ENCODE results near the gene BMI1. TPM values are rescaled to one million over a fixed set of nuclear protein-coding genes. Genes with fewer than 3 reads are reported as not detected.

The BMI1 gene
- total RNA-seq, 4 donors from 2014 or later = 15.6 to 47.9 (median 17.6) TPM

- TF ChIP-seq POLR2A (IDR thresholded peaks at IDR 0.05) (no peak), CTCF (IDR thresholded peaks at IDR 0.05) (no peak)
Measured at GRCh38 chr10:22363305-22363704, 42.4 kb downstream of the BMI1 start.

GRCh38 chr10:22364407-22365140, 43.7 kb downstream of the BMI1 start:
- TF ChIP-seq CTCF (IDR thresholded peaks at IDR 0.05) = no peak
- no peak for TF ChIP-seq POLR2A (IDR thresholded peaks at IDR 0.05)
- H3K36me3 ChIP-seq = no peaks in the 10 kb centered on the region
- DNase-seq = no peak
- no peak overlapping the region for H3K27ac ChIP-seq
- H3K27me3 ChIP-seq = no peaks in the 10 kb centered on the region
- H3K4me1 ChIP-seq = no peaks in the 10 kb centered on the region
- no peaks in the 10 kb centered on the region for H3K9me3 ChIP-seq
- no peak overlapping the region for H3K4me3 ChIP-seq

More at GRCh38 chr10:22363305-22363704, 42.4 kb downstream of the BMI1 start:
- no peaks in the 10 kb centered on the region for H3K36me3 ChIP-seq
- H3K4me3 ChIP-seq = no peak overlapping the region
- no peaks in the 10 kb centered on the region for H3K27me3 ChIP-seq
- DNase-seq = no peak
- no peak overlapping the region for H3K27ac ChIP-seq
- no peaks in the 10 kb centered on the region for H3K4me1 ChIP-seq
- H3K9me3 ChIP-seq = no peaks in the 10 kb centered on the region

- DNase-seq = no peak
- Histone ChIP-seq H3K27ac (no peak overlapping the region), H3K4me3 (no peak overlapping the region), H3K4me1 (no peaks in the 10 kb centered on the region), H3K9me3 (no peaks in the 10 kb centered on the region), H3K36me3 (no peaks in the 10 kb centered on the region), H3K27me3 (no peaks in the 10 kb centered on the region)
- TF ChIP-seq POLR2A (IDR thresholded peaks at IDR 0.05) (no peak), CTCF (IDR thresholded peaks at IDR 0.05) (no peak)
Measured at GRCh38 chr10:22365233-22365632, 44.3 kb downstream of the BMI1 start.

- H3K27me3 ChIP-seq = no peaks in the 10 kb centered on the region
- no peak overlapping the region for H3K4me3 ChIP-seq
- no peaks in the 10 kb centered on the region for H3K9me3 ChIP-seq
- H3K27ac ChIP-seq = no peak overlapping the region
- TF ChIP-seq POLR2A (IDR thresholded peaks at IDR 0.05) = no peak
- TF ChIP-seq CTCF (IDR thresholded peaks at IDR 0.05) = no peak
- no peak for DNase-seq
- H3K36me3 ChIP-seq = no peaks in the 10 kb centered on the region
- H3K4me1 ChIP-seq = no peaks in the 10 kb centered on the region
Measured at GRCh38 chr10:22365644-22366434, 44.9 kb downstream of the BMI1 start.

- Histone ChIP-seq H3K4me1 (no peaks in the 10 kb centered on the region), H3K27ac (no peak overlapping the region), H3K9me3 (no peaks in the 10 kb centered on the region), H3K4me3 (no peak overlapping the region), H3K27me3 (no peaks in the 10 kb centered on the region), H3K36me3 (no peaks in the 10 kb centered on the region)
- no peak for DNase-seq
- TF ChIP-seq CTCF (IDR thresholded peaks at IDR 0.05) = no peak
- TF ChIP-seq POLR2A (IDR thresholded peaks at IDR 0.05) = no peak
Measured at GRCh38 chr10:22366435-22366703, 45.5 kb downstream of the BMI1 start.

Data from Peyer's patch (tissue), 4 donors.